DMS79 treated with DMSO at 0.1 percent for 48 hours (cell line): Measurements from ENCODE around the gene ARID1B.

Source experiments
- DNase-seq: peaks from one replicate; lab custom pipeline; 2025; lab: John Stamatoyannopoulos, UW

Gene ARID1B

GRCh38 chr6:157213426-157213825 is 436.2 kb downstream of the ARID1B start:
- DNase-seq, result no peak

- no peak for DNase-seq
Measured at GRCh38 chr6:157213907-157214565, 436.9 kb downstream of the ARID1B start.

GRCh38 chr6:157215717-157216116 is 438.5 kb downstream of the ARID1B start:
- DNase-seq, result no peak

GRCh38 chr6:157216570-157216969 is 439.4 kb downstream of the ARID1B start:
- DNase-seq, result no peak

GRCh38 chr6:157217198-157217893 is 440.2 kb downstream of the ARID1B start:
- no peak for DNase-seq

GRCh38 chr6:157217894-157218370 is 440.8 kb downstream of the ARID1B start:
- DNase-seq, result no peak

GRCh38 chr6:157218371-157219198 is 441.4 kb downstream of the ARID1B start:
- DNase-seq, result no peak

- no peak for DNase-seq
Measured at GRCh38 chr6:157219201-157220200, 442.3 kb downstream of the ARID1B start.

- no peak for DNase-seq
Measured at GRCh38 chr6:157220485-157220884, 443.3 kb downstream of the ARID1B start.

- DNase-seq, result no peak
Measured at GRCh38 chr6:157221049-157221816, 444.1 kb downstream of the ARID1B start.

- DNase-seq, result no peak
Measured at GRCh38 chr6:157221817-157222175, 444.6 kb downstream of the ARID1B start.

- DNase-seq, result no peak
Measured at GRCh38 chr6:157222201-157222981, 445.2 kb downstream of the ARID1B start.

- DNase-seq, result peak; percentile 34
Measured at GRCh38 chr6:157223021-157223430, 445.8 kb downstream of the ARID1B start.

GRCh38 chr6:157223511-157223910 is 446.3 kb downstream of the ARID1B start:
- DNase-seq, result no peak

GRCh38 chr6:157224178-157224950 is 447.2 kb downstream of the ARID1B start:
- DNase-seq, result no peak

GRCh38 chr6:157224951-157225574 is 447.9 kb downstream of the ARID1B start:
- no peak for DNase-seq

- DNase-seq, result no peak
Measured at GRCh38 chr6:157225575-157225995, 448.4 kb downstream of the ARID1B start.

- no peak for DNase-seq
Measured at GRCh38 chr6:157226026-157226625, 448.9 kb downstream of the ARID1B start.
